Cardiac muscle cell (in vitro differentiated cells and primary cell): ENCODE results near the gene KMT2A. TPM values are rescaled to one million over a fixed set of nuclear protein-coding genes. Genes with fewer than 3 reads are reported as not detected.

ENCODE experiments used
- DNase-seq, 2 donors: peaks; one replicate each; pipeline versions ENCODE4 v3.0.0 to v3.0.0-alpha.2; 2010 to 2017; ENCODE audit warnings: low read depth in 1 of 2, low spot score in 1 of 2
- H3K27ac ChIP-seq: fragments of 200-600 bp; sonication (generic); 2 replicates; pipeline ENCODE4 v1.5.1; 2016
- H3K27me3 ChIP-seq: fragments of 200-600 bp; sonication (generic); 2 replicates; pipeline ENCODE4 v1.6.0; 2016; ENCODE audit warnings: control low read depth
- H3K36me3 ChIP-seq: fragments of 200-600 bp; sonication (generic); 2 replicates; pipeline ENCODE4 v1.5.1; 2016; ENCODE audit warnings: control low read depth
- H3K4me1 ChIP-seq: fragments of 200-600 bp; sonication (generic); 2 replicates; pipeline ENCODE4 v1.8.1; 2017; ENCODE audit warnings: low read depth, mild to moderate bottlenecking, mixed run types
- H3K4me3 ChIP-seq: fragments of 200-600 bp; sonication (generic); 2 replicates; pipeline ENCODE4 v1.5.1; 2016; ENCODE audit warnings: mild to moderate bottlenecking
- H3K9me3 ChIP-seq: fragments of 200-600 bp; sonication (generic); 2 replicates; pipeline ENCODE4 v1.5.1; 2017; ENCODE audit warnings: low read depth, mild to moderate bottlenecking, control low read depth
- CTCF ChIP-seq: IDR thresholded peaks from 2 replicates; pipeline ENCODE4 v1.5.1; 2012; ENCODE audit warnings: low read depth, mild to moderate bottlenecking, low read length
- polyA plus RNA-seq: library from polyadenylated mRNA; unstranded; fragments of >200 nt; fragmentation: Nextera tagmentation; extraction: Ambion mirVana; gene quantifications from 2 replicates; pipeline ENCODE4 v1.2.1, GENCODE V29; 2016
- total RNA-seq: library from RNA; depleted of rRNA; stranded (reverse); fragments of >200 nt; gene quantifications from 2 replicates; pipeline ENCODE4 v1.2.3, GENCODE V29; 2016

The KMT2A gene
- total and polyA plus RNA-seq, 2 experiments from 2014 or later = 28.0 to 48.2 TPM

DNA sequence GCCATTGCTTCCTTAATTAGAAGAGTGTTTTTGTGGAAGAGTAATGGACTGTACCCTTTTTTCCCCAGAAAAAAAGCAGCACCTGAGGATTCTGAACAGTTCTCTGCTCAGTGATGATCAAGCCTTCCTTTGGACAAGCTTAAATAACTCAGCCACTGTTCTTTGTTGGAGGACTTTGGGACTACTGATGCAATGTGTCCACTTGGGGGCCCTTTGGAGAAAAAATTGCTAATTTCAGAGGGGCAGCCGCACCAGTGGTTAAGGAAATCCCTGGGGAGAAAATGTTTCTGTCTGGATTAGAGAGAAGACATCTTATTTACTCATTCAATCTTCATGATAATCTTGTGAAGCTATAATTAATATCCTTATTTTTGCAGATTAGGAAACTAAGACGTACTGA lies 5.3 kb upstream of the KMT2A start:
- TF ChIP-seq CTCF = peak; percentile 5
- no peaks in the 10 kb centered on the region for H3K9me3 ChIP-seq
- no peak overlapping the region for H3K27ac ChIP-seq
- no peak overlapping the region for H3K4me3 ChIP-seq
- no peaks in the 10 kb centered on the region for H3K27me3 ChIP-seq
- DNase-seq = no peak
- peaks cover 6% of the 10 kb centered on the region for H3K4me1 ChIP-seq
- H3K36me3 ChIP-seq = no peaks in the 10 kb centered on the region

DNA sequence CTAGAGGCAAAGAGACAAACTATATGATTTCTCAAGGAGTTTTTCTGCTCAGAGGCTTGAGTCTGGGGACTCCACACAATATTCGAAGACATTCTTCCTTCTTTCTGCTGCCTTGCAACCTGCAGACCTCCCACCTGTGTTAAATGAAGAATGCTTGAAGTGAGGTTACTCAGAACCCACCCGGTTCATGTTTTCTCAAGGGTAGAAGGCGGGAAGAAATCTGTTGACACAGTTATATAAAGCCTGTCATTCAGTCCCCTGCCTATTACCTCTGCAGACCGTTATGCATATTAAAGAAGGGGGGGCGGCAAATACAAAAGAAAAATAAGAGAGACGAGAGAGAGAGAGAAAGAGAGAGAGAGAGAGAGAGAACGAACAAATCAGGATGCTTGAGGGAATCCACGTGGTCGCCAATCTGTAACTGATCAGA lies 2.2 kb upstream of the KMT2A start:
- peak in 1 of 2 donors; percentile 48 for DNase-seq
- no peak overlapping the region for H3K27ac ChIP-seq
- peak overlapping the region; percentile 99 for H3K4me3 ChIP-seq
- no peaks in the 10 kb centered on the region for H3K36me3 ChIP-seq
- TF ChIP-seq CTCF = no peak
- no peaks in the 10 kb centered on the region for H3K9me3 ChIP-seq
- peaks cover 15% of the 10 kb centered on the region for H3K4me1 ChIP-seq
- H3K27me3 ChIP-seq = no peaks in the 10 kb centered on the region

DNA sequence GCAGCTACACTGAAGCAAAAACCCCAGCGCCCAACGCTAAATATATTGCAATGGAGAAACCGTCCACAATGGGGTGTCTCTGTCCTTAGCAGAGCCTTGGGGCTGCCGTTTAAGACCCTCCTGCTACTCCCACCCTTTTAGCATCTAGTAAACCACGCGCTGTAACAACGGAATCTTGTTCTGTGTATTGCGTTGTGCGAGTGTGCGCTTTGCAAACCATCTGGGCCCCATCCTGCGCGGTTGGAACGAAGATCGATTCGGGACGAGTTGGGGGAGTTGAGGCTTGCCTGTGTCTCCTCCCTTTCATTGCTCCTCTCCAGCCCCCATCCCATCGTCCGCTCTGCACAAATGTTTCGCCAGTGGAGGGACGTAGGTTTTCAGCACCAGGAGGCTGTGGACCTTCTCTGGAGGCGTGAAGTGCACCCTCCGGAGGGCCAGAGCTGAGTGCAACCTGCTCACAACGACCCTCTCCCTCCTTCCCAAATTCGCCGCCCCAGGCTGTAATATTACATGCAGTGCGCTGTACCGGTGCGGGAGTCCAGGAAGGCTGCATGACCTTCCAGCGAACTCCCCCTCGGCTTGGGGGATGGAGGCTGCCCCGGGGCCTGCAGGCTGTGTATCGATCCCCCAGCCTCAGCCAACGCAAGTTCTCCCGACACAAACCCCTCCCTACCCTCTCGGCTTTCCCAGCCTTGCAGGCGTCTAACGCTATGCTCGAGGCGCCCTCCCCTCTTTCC lies 1.6 kb upstream of the KMT2A start:
- peak overlapping the region; percentile 99 for H3K4me3 ChIP-seq
- no peak for TF ChIP-seq CTCF
- H3K27ac ChIP-seq = peak overlapping the region; percentile 72
- peak; percentile 35 to 81 for DNase-seq
- H3K36me3 ChIP-seq = no peaks in the 10 kb centered on the region
- H3K9me3 ChIP-seq = no peaks in the 10 kb centered on the region
- H3K4me1 ChIP-seq = peaks cover 19% of the 10 kb centered on the region
- H3K27me3 ChIP-seq = no peaks in the 10 kb centered on the region

GRCh38 chr11:118435290-118435892 lies 901 bp upstream of the KMT2A start:
- Histone ChIP-seq H3K4me3 (peak overlapping the region; percentile 99), H3K27ac (peak overlapping the region; percentile 72), H3K36me3 (no peaks in the 10 kb centered on the region), H3K9me3 (no peaks in the 10 kb centered on the region), H3K27me3 (no peaks in the 10 kb centered on the region), H3K4me1 (peaks cover 19% of the 10 kb centered on the region)
- TF ChIP-seq CTCF = no peak
- peak; percentile 54 to 89 for DNase-seq

DNA sequence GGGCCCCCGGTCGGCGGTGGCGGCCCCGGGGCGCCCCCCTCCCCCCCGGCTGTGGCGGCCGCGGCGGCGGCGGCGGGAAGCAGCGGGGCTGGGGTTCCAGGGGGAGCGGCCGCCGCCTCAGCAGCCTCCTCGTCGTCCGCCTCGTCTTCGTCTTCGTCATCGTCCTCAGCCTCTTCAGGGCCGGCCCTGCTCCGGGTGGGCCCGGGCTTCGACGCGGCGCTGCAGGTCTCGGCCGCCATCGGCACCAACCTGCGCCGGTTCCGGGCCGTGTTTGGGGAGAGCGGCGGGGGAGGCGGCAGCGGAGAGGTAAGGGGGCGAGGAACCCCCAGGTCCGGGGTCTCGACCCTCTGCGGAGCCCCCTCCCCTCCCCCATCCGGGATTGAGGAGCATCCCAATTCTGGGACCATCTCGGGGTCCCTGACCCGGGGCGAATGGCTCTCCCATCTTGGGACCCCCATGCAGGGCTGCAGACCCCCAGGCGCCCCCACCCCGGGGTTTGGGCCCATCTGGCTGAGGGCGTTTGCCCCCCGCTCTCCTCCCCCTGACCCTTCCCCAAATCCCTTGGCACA lies 431 bp downstream of the KMT2A start:
- H3K27me3 ChIP-seq = no peaks in the 10 kb centered on the region
- TF ChIP-seq CTCF = no peak
- H3K4me3 ChIP-seq = peak overlapping the region; percentile 99
- H3K9me3 ChIP-seq = no peaks in the 10 kb centered on the region
- H3K4me1 ChIP-seq = peaks cover 20% of the 10 kb centered on the region
- peak; percentile 30 to 53 for DNase-seq
- H3K36me3 ChIP-seq = no peaks in the 10 kb centered on the region
- peak overlapping the region; percentile 71 for H3K27ac ChIP-seq
